A673 (cell line): ENCODE data around the gene TRABD. TPM values are rescaled to one million over a fixed set of nuclear protein-coding genes. Genes with fewer than 3 reads are reported as not detected.

ENCODE experiments used
- BruUV-seq: library from RNA; stranded (reverse); fragments of 400-500 nt; replicated peaks from 2 replicates; lab custom pipeline; 2021; lab: Mats Ljungman, UMichigan
- CTCF ChIA-PET: fragments of 300-600 bp; sonication (Branson Sonifier 250); formaldehyde crosslinking; loops from one replicate; lab custom pipeline; 2022; ENCODE audit warnings: antibody characterized with exemption; lab: Charles Lee
- POLR2A ChIA-PET: fragments of 300-600 bp; sonication (Branson Sonifier 250); formaldehyde crosslinking; loops from one replicate; lab custom pipeline; 2022; ENCODE audit warnings: antibody characterized with exemption; ENCODE audit not compliant: low non-redundant PET; lab: Charles Lee
- DNase-seq: peaks from one replicate; pipeline ENCODE4 v3.0.0-alpha.2; 2015; ENCODE audit warnings: low spot score
- H3K27ac ChIP-seq: fragments of 200-600 bp; sonication (generic); 2 replicates; pipeline ENCODE4 v1.5.1; 2016; ENCODE audit warnings: mixed run types, low read depth, mild to moderate bottlenecking, mixed read lengths, antibody characterized with exemption, low read length; ENCODE audit not compliant: poor library complexity, severe bottlenecking
- H3K27me3 ChIP-seq: fragments of 200-600 bp; sonication (generic); replicated peaks from 2 replicates; pipeline ENCODE4 v1.6.1; 2017; ENCODE audit warnings: mixed run types, low read depth, mild to moderate bottlenecking, mixed read lengths, antibody characterized with exemption, low read length; ENCODE audit not compliant: insufficient read depth, poor library complexity
- H3K36me3 ChIP-seq: fragments of 200-600 bp; sonication (generic); 2 replicates; pipeline ENCODE4 v1.6.1; 2016; ENCODE audit warnings: mixed run types, mild to moderate bottlenecking, mixed read lengths, antibody characterized with exemption, low read length; ENCODE audit not compliant: insufficient read depth, poor library complexity, severe bottlenecking
- H3K4me1 ChIP-seq: fragments of 200-600 bp; sonication (generic); 2 replicates; pipeline ENCODE4 v1.6.1; 2017; ENCODE audit warnings: mixed run types, mild to moderate bottlenecking, mixed read lengths, antibody characterized with exemption, low read length; ENCODE audit not compliant: insufficient read depth, poor library complexity, severe bottlenecking
- H3K4me3 ChIP-seq: fragments of 200-600 bp; sonication (generic); 2 replicates; pipeline ENCODE4 v1.5.1; 2016; ENCODE audit warnings: low read depth, mixed run types, mild to moderate bottlenecking, mixed read lengths, low read length; ENCODE audit not compliant: poor library complexity, severe bottlenecking
- H3K9me3 ChIP-seq: fragments of 200-600 bp; sonication (generic); 2 replicates; pipeline ENCODE4 v1.6.1; 2016; ENCODE audit warnings: mixed run types, low read depth, mild to moderate bottlenecking, mixed read lengths, antibody characterized with exemption, low read length; ENCODE audit not compliant: poor library complexity, severe bottlenecking
- EZH2 ChIP-seq: fragments of 200-600 bp; sonication (generic); IDR thresholded peaks from 2 replicates; pipeline ENCODE4 v1.6.1; 2017; ENCODE audit warnings: borderline replicate concordance, low read depth, mild to moderate bottlenecking, mixed read lengths, antibody characterized with exemption, low read length; ENCODE audit not compliant: poor library complexity, severe bottlenecking
- intact Hi-C: fragments of 100-400 bp; cut with micrococcal nuclease; formaldehyde crosslinking; loops from one replicate; pipeline ENCODE4 v1.10.0; 2022; ENCODE audit not compliant: unreplicated experiment
- total RNA-seq: library from RNA; stranded (reverse); gene quantifications from 2 replicates; pipeline ENCODE4 v1.2.3, GENCODE V29; 2021
- TF ChIP-seq, protein P1 (sequence below): fragments of 300-800, 200-600 bp; sonication (generic); conservative IDR thresholded peaks from 2 replicates; pipeline ENCODE4 v1.5.1; 2017; ENCODE audit warnings: low read depth, mild to moderate bottlenecking, antibody characterized with exemption, low read length, moderate library complexity, mixed read lengths

Gene TRABD
- total RNA-seq, 1 experiment from 2014 or later = 63.9 TPM

DNA sequence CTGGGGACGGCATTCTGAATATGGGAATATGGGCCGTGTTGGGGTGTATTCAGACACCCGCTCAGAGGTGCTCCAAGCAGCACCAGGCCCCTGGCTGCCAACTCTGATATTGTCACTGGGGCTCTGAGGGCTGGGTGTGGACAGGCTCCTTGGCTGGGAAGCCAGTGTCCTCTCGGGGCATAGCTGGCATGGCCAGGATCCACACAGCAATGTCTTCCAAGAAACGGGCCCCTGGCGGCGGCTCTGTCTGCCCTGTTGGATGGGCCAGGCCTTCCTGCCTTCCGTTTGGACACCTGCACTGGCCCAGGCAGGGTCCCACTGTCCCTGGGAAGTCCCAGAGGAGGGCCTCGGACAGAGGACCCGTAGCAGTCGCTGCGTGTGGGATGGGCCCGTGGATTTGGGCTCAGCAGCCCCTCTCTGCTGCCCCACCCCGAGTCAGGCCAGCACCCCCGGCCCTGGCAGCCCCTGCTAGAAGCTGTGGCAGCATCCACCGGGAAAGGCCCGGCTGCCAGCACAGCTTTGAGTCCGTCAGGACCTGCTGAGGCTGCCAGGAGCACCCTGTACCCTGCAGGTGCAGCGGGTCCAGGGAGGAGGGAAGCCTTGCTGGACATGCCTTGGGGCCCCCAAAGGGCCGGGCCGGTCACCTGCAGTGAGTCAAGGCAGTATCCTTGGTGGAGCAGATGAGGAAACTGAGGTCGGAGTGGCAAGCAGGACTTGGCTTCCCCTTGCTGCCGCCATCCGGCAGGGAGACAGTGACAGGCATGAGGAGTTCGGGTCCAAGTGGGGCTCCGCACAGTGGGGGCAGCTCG is 11.1 kb upstream of the TRABD start:
- no peak overlapping the region for H3K27ac ChIP-seq
- no peaks in the 10 kb centered on the region for H3K36me3 ChIP-seq
- no peaks in the 10 kb centered on the region for H3K27me3 ChIP-seq
- BruUV-seq = no TSS peak
- H3K9me3 ChIP-seq = no peaks in the 10 kb centered on the region
- CTCF ChIA-PET = interaction anchor here (0.6 kb wide), 1 partner anchor 243 kb away, joined by 4 read pairs; no protein-coding TSS in a partner anchor
- TF ChIP-seq EZH2 = no peak
- TF ChIP-seq, protein P1, sequence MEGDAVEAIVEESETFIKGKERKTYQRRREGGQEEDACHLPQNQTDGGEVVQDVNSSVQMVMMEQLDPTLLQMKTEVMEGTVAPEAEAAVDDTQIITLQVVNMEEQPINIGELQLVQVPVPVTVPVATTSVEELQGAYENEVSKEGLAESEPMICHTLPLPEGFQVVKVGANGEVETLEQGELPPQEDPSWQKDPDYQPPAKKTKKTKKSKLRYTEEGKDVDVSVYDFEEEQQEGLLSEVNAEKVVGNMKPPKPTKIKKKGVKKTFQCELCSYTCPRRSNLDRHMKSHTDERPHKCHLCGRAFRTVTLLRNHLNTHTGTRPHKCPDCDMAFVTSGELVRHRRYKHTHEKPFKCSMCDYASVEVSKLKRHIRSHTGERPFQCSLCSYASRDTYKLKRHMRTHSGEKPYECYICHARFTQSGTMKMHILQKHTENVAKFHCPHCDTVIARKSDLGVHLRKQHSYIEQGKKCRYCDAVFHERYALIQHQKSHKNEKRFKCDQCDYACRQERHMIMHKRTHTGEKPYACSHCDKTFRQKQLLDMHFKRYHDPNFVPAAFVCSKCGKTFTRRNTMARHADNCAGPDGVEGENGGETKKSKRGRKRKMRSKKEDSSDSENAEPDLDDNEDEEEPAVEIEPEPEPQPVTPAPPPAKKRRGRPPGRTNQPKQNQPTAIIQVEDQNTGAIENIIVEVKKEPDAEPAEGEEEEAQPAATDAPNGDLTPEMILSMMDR = no peak
- POLR2A ChIA-PET = no interaction called here
- H3K4me3 ChIP-seq = no peak overlapping the region
- no peak for DNase-seq
- intact Hi-C loops = no loop called here
- no peaks in the 10 kb centered on the region for H3K4me1 ChIP-seq

DNA sequence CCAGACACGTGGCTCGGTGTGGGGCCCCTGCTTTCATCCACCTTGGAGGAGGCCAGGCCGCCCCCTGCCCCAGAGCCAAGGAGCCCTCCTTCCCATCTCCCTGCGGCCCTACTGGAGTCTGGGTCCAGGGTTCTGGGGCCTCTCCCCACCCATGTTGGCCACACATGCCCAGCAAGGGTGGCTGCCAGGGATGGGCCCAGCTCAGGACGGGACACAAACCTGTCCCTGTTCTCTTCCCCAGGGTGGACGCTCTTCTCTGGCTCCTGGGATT is 10.6 kb upstream of the TRABD start:
- TF ChIP-seq, protein P1 = no peak
- no peak for TF ChIP-seq EZH2
- BruUV-seq = no TSS peak
- no peak overlapping the region for H3K4me3 ChIP-seq
- no peaks in the 10 kb centered on the region for H3K27me3 ChIP-seq
- POLR2A ChIA-PET = no interaction called here
- CTCF ChIA-PET = no interaction called here
- intact Hi-C loops = no loop called here
- no peaks in the 10 kb centered on the region for H3K9me3 ChIP-seq
- H3K36me3 ChIP-seq = no peaks in the 10 kb centered on the region
- DNase-seq = no peak
- no peaks in the 10 kb centered on the region for H3K4me1 ChIP-seq
- no peak overlapping the region for H3K27ac ChIP-seq

DNA sequence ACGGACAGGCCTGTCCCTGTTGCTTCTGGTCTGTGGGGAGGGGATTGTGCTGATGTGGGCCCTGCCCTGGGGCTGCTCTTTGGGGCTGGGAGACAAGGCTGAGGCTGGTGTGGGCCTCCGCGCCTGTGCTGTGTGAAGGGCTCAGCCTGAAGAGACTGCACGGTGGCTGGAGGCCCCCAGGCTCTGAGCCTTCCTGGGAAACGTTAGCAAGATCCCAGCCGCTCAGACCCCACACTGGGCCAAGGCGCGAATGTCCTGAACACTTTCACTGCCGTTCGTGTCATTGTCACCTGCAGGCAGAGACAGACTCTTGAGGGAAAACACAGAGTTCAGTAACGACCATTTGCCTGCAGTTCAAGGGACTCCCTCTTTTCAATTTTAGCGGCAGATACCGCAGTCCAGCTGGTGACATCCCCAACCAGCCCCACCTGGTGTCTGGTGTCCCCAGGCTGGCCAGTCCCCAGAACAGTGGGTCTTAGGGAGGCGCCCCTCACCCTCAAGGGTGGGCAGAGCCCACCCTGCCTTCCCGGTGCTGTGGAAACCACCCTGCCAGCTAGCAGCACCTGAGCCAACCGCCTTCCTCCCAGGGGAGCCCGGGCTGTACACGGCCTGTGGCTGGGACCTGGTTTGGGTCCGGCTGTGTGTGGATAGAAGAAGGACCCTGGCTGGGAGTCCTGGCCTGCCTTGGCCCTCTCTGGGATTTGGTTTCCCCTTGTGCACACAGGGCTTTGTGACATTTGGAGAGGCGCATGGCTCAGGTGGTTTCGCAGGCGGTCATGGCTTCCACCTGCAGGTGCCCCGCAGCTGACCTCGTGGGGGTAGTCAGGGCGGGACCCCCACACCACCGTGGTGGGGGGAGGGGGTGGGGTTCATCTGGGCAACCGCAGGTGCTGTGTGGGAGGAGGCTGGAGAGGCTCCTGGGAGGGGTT is 9.5 kb upstream of the TRABD start:
- TF ChIP-seq EZH2 = no peak
- TF ChIP-seq, protein P1 = no peak
- ChIA-PET CTCF (interaction anchor here (0.6 kb wide), 1 partner anchor 26 kb away, joined by 5 read pairs; no protein-coding TSS in a partner anchor), POLR2A (no interaction called here)
- Histone ChIP-seq H3K27me3 (no peaks in the 10 kb centered on the region), H3K4me1 (no peaks in the 10 kb centered on the region), H3K36me3 (no peaks in the 10 kb centered on the region), H3K27ac (no peak overlapping the region), H3K9me3 (no peaks in the 10 kb centered on the region), H3K4me3 (no peak overlapping the region)
- DNase-seq = no peak
- BruUV-seq = no TSS peak
- intact Hi-C loops = no loop called here
